ENCODE data around the gene SCNN1G. TPM values are rescaled to one million over a fixed set of nuclear protein-coding genes. Genes with fewer than 3 reads are reported as not detected.

The SCNN1G gene
- total RNA-seq, 1 experiment from 2014 or later: not detected

DNA sequence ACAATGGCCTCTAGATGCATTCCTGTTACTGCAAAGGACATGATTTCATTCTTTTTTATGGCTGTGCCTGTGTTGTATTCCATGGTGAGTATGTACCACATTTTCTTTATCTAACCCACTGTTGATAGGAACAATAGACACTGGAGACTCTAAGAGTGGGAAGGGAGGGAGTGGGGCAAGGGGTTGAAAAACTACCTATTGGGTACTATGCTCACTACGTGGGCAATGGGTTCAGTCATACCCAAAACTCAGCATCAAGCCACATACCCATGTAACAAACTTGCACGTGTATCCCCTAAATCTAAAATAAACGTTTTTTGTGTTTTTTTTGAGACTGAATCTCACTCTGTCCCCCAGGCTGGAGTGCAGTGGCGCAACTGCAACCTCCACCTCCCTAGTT lies 72.5 kb downstream of the SCNN1G start:
- H2AFZ ChIP-seq (ENCODE audit: low read depth, low read length, poor library complexity, severe bottlenecking): no peak overlapping the region
- H3K4me1 ChIP-seq (ENCODE audit: control insufficient read depth in 1 of 2, insufficient read depth in 2 of 2, low read length in 2 of 2): no peaks in the 10 kb centered on the region
- intact Hi-C loops (cut with micrococcal nuclease): no loop called here
- no TSS peak for BruUV-seq (replicated peaks)
- H3K79me2 ChIP-seq (ENCODE audit: insufficient read depth, low read length): no peaks in the 10 kb centered on the region
- CTCF ChIA-PET: no interaction called here
- no peaks in the 10 kb centered on the region for H3K9me2 ChIP-seq (ENCODE audit: insufficient read depth)
- no peaks in the 10 kb centered on the region for H3K9me3 ChIP-seq (ENCODE audit: control insufficient read depth in 1 of 2, insufficient read depth in 1 of 2, low read depth in 1 of 2, low read length in 2 of 2)
- DNase-seq (ENCODE audit: low read depth, low spot score) (no peak), ATAC-seq (no peak)
- no peaks in the 10 kb centered on the region; a peak in 1 of 4 replicates for H3K36me3 ChIP-seq (ENCODE audit: control insufficient read depth in 1 of 2, insufficient read depth in 2 of 2, low read length in 2 of 2)
- RAD21 ChIA-PET (ENCODE audit: low non-redundant PET in 1 of 2, low total read pairs in 2 of 2, uncharacterized antibody in 2 of 2, unreplicated experiment in 2 of 2): no interaction called here
- TF ChIP-seq POLR2AphosphoS5 (IDR thresholded peaks at IDR 0.05; ENCODE audit: low read depth, low read length): no peak
- TF ChIP-seq SRF (IDR thresholded peaks at IDR 0.05; ENCODE audit: low read depth): no peak
- TF ChIP-seq EZH2phosphoT487 (IDR thresholded peaks at IDR 0.05; ENCODE audit: borderline replicate concordance): no peak
- H3K9ac ChIP-seq (ENCODE audit: low read length): no peak overlapping the region
- no peaks in the 10 kb centered on the region for H4K20me1 ChIP-seq (ENCODE audit: insufficient read depth)
- H3K4me2 ChIP-seq (ENCODE audit: low read length): no peak overlapping the region
- H3K4me3 ChIP-seq (replicated peaks in 1 of 2; ENCODE audit: low read depth in 1 of 2, low read length in 2 of 2): no peak overlapping the region
- POLR2A ChIA-PET: no interaction called here
- H3K27ac ChIP-seq (ENCODE audit: low read depth, low read length): no peak overlapping the region
- H3K27me3 ChIP-seq (ENCODE audit: insufficient read depth, low read length): peaks cover 6% of the 10 kb centered on the region; the same call in 1 of the 2 replicates

DNA sequence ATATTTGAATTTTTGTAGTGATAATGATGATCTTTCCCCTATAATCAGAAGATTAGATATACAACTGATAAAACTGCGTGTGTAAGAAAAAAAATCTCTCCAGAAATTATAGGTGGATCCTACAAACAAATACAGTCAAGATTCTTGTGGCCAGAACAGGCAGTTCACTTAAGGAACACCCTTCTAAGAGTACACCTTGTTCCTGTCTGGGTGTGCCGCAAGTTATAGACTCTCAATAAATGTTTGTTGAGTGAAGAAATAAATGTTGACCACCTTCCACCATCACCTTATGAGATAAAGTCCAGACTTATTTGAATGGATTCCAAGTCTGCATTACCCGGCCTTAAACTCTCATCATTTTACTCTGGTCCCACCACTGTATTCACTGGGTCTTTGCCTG lies 73.9 kb downstream of the SCNN1G start:
- ATAC-seq: no peak
- DNase-seq (ENCODE audit: low read depth, low spot score): no peak
- ChIA-PET CTCF (no interaction called here), RAD21 (ENCODE audit: low non-redundant PET in 1 of 2, low total read pairs in 2 of 2, uncharacterized antibody in 2 of 2, unreplicated experiment in 2 of 2) (no interaction called here), POLR2A (no interaction called here)
- H3K4me2 ChIP-seq (ENCODE audit: low read length): no peak overlapping the region
- H3K9me3 ChIP-seq (ENCODE audit: control insufficient read depth in 1 of 2, insufficient read depth in 1 of 2, low read depth in 1 of 2, low read length in 2 of 2): no peaks in the 10 kb centered on the region
- no peaks in the 10 kb centered on the region for H3K4me1 ChIP-seq (ENCODE audit: control insufficient read depth in 1 of 2, insufficient read depth in 2 of 2, low read length in 2 of 2)
- TF ChIP-seq ZFX (IDR thresholded peaks at IDR 0.05) (no peak), ZNF274 (IDR thresholded peaks at IDR 0.05; ENCODE audit: low read depth, low read length) (no peak), ELF1 (IDR thresholded peaks at IDR 0.05; ENCODE audit: borderline replicate concordance, low read depth) (no peak), FOSL1 (IDR thresholded peaks at IDR 0.05; ENCODE audit: low read depth) (no peak), JUND (IDR thresholded peaks at IDR 0.05) (no peak), CBX3 (IDR thresholded peaks at IDR 0.05; ENCODE audit: low read depth) (no peak), TCF7L2 (IDR thresholded peaks at IDR 0.05; ENCODE audit: borderline replicate concordance, extremely low read depth, insufficient read depth, insufficient read length) (no peak), RAD21 (IDR thresholded peaks at IDR 0.05; ENCODE audit: low read depth) (no peak), POLR2AphosphoS5 (IDR thresholded peaks at IDR 0.05; ENCODE audit: low read depth, low read length) (no peak), SRF (IDR thresholded peaks at IDR 0.05; ENCODE audit: low read depth) (no peak)
- TF ChIP-seq, protein P1, sequence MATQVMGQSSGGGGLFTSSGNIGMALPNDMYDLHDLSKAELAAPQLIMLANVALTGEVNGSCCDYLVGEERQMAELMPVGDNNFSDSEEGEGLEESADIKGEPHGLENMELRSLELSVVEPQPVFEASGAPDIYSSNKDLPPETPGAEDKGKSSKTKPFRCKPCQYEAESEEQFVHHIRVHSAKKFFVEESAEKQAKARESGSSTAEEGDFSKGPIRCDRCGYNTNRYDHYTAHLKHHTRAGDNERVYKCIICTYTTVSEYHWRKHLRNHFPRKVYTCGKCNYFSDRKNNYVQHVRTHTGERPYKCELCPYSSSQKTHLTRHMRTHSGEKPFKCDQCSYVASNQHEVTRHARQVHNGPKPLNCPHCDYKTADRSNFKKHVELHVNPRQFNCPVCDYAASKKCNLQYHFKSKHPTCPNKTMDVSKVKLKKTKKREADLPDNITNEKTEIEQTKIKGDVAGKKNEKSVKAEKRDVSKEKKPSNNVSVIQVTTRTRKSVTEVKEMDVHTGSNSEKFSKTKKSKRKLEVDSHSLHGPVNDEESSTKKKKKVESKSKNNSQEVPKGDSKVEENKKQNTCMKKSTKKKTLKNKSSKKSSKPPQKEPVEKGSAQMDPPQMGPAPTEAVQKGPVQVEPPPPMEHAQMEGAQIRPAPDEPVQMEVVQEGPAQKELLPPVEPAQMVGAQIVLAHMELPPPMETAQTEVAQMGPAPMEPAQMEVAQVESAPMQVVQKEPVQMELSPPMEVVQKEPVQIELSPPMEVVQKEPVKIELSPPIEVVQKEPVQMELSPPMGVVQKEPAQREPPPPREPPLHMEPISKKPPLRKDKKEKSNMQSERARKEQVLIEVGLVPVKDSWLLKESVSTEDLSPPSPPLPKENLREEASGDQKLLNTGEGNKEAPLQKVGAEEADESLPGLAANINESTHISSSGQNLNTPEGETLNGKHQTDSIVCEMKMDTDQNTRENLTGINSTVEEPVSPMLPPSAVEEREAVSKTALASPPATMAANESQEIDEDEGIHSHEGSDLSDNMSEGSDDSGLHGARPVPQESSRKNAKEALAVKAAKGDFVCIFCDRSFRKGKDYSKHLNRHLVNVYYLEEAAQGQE (IDR thresholded peaks at IDR 0.05; ENCODE audit: low read depth): no peak
- H4K20me1 ChIP-seq (ENCODE audit: insufficient read depth): no peaks in the 10 kb centered on the region
- H3K27ac ChIP-seq (ENCODE audit: low read depth, low read length): no peak overlapping the region
- H2AFZ ChIP-seq (ENCODE audit: low read depth, low read length, poor library complexity, severe bottlenecking): no peak overlapping the region
- BruUV-seq (replicated peaks): no TSS peak
- H3K9me2 ChIP-seq (ENCODE audit: insufficient read depth): no peaks in the 10 kb centered on the region
- no peak overlapping the region for H3K4me3 ChIP-seq (replicated peaks in 1 of 2; ENCODE audit: low read depth in 1 of 2, low read length in 2 of 2)
- peaks cover 6% of the 10 kb centered on the region; the same call in 1 of the 2 replicates for H3K27me3 ChIP-seq (ENCODE audit: insufficient read depth, low read length)
- no peak overlapping the region for H3K9ac ChIP-seq (ENCODE audit: low read length)
- intact Hi-C loops (cut with micrococcal nuclease): no loop called here
- H3K79me2 ChIP-seq (ENCODE audit: insufficient read depth, low read length): no peaks in the 10 kb centered on the region
- no peaks in the 10 kb centered on the region; a peak in 1 of 4 replicates for H3K36me3 ChIP-seq (ENCODE audit: control insufficient read depth in 1 of 2, insufficient read depth in 2 of 2, low read length in 2 of 2)

All from HCT116 (cell line).